CD4-positive, alpha-beta memory T cell (primary cell): ENCODE data around the gene USP6NL. TPM values are rescaled to one million over a fixed set of nuclear protein-coding genes. Genes with fewer than 3 reads are reported as not detected.
"Not testable (repeated sequence)": the region's sequence is repeated elsewhere in the genome, so short reads cannot be mapped to it uniquely, and the experiment has no call there.

Experiments
- CTCF ChIA-PET: fragments of 350-600 bp; sonication (Branson Sonifier 250); formaldehyde crosslinking; loops from one replicate; lab custom pipeline; 2021; ENCODE audit warnings: inconsistent platforms; ENCODE audit not compliant: partially characterized antibody; lab: Charles Lee
- POLR2A ChIA-PET: fragments of 350-600 bp; sonication (Branson Sonifier 250); formaldehyde crosslinking; loops from one replicate; lab custom pipeline; 2021; ENCODE audit not compliant: partially characterized antibody; lab: Charles Lee
- DNase-seq, 5 donors: peaks; one replicate each; pipeline versions ENCODE4 v3.0.0 to v3.0.0-alpha.2; 2020 to 2022; ENCODE audit warnings: mixed read lengths in 1 of 5
- H3K27ac ChIP-seq: one replicate; pipeline ENCODE4 v1.7.0; 2013; ENCODE audit warnings: low read depth, low read length
- H3K27me3 ChIP-seq: 2 replicates; pipeline ENCODE4 v1.7.0; 2013; ENCODE audit warnings: mild to moderate bottlenecking, low read length, moderate library complexity; ENCODE audit not compliant: insufficient read depth
- H3K36me3 ChIP-seq: 2 replicates; pipeline ENCODE4 v1.7.0; 2013; ENCODE audit warnings: mild to moderate bottlenecking, low read length, moderate library complexity; ENCODE audit not compliant: insufficient read depth
- H3K4me1 ChIP-seq: 2 replicates; pipeline ENCODE4 v1.7.0; 2013; ENCODE audit warnings: mild to moderate bottlenecking, low read length, moderate library complexity; ENCODE audit not compliant: insufficient read depth
- H3K4me3 ChIP-seq, 2 donors: one replicate each; pipeline ENCODE4 v1.7.0; 2013; ENCODE audit warnings: low read length in 2 of 2, mild to moderate bottlenecking in 1 of 2
- H3K9me3 ChIP-seq, 2 donors: one replicate each; pipeline ENCODE4 v1.7.0; 2013; ENCODE audit warnings: low read length in 2 of 2, control low read depth in 1 of 2; ENCODE audit not compliant: control insufficient read depth in 1 of 2
- H3K27ac Mint-ChIP-seq, 7 donors: one replicate each; pipeline ENCODE4 v1.8.0; 2020 to 2021; ENCODE audit warnings: mixed read lengths in 7 of 7, mild to moderate bottlenecking in 6 of 7, inconsistent platforms in 3 of 7, moderate library complexity in 3 of 7
- H3K27me3 Mint-ChIP-seq, 2 donors: one replicate each; pipeline ENCODE4 v1.8.0; 2020 to 2021; ENCODE audit warnings: mixed read lengths in 2 of 2
- H3K36me3 Mint-ChIP-seq, 2 donors: one replicate each; pipeline ENCODE4 v1.8.0; 2020 to 2021; ENCODE audit warnings: mixed read lengths in 2 of 2, inconsistent platforms in 1 of 2, mild to moderate bottlenecking in 1 of 2
- H3K4me1 Mint-ChIP-seq, 4 donors: one replicate each; pipeline ENCODE4 v1.8.0; 2020 to 2021; ENCODE audit warnings: mixed read lengths in 4 of 4, mild to moderate bottlenecking in 1 of 4
- H3K4me3 Mint-ChIP-seq, 8 donors: one replicate each; pipeline ENCODE4 v1.8.0; 2020 to 2021; ENCODE audit warnings: mixed read lengths in 8 of 8, mild to moderate bottlenecking in 7 of 8, moderate library complexity in 6 of 8, inconsistent platforms in 3 of 8
- H3K9me3 Mint-ChIP-seq, 8 donors: one replicate each; pipeline ENCODE4 v1.8.0; 2020 to 2021; ENCODE audit warnings: mixed read lengths in 8 of 8, mild to moderate bottlenecking in 5 of 8, inconsistent platforms in 3 of 8, moderate library complexity in 1 of 8
- intact Hi-C: fragments of 100-400 bp; cut with micrococcal nuclease; formaldehyde crosslinking; loops from one replicate; pipeline ENCODE4 v1.15.1; 2023
- polyA plus RNA-seq, 2 donors: library from polyadenylated mRNA; unstranded; fragments of 300-500 nt; fragmentation: Illumina TruSeq; gene quantifications; one replicate each; pipeline ENCODE4 v1.2.3, GENCODE V29; 2021
- total RNA-seq, 2 experiments: library from RNA; stranded (reverse); gene quantifications; one replicate each; pipeline ENCODE4 v1.2.3, GENCODE V29; 2021

Gene USP6NL
- total and polyA plus RNA-seq, 4 experiments from 2014 or later, result 2.2 to 4.8 (median 3.3) TPM

- ChIA-PET CTCF (no interaction called here), POLR2A (interaction anchor here (0.6 kb wide), 2 partner anchors 32 to 303 kb away, joined by 3 read pairs; no protein-coding TSS in a partner anchor)
- Mint-ChIP-seq H3K4me3 (peak overlapping the region; percentile 74 to 86 (median 84)), H3K27ac (peak overlapping the region in 5 of 7 donors; percentile 0 to 86 (median 39)), H3K4me1 (peaks cover 13 to 20% (median 18%) of the 10 kb centered on the region in 4 donors), H3K27me3 (no peaks in the 10 kb centered on the region), H3K9me3 (no peaks in the 10 kb centered on the region), H3K36me3 (no peaks in the 10 kb centered on the region)
- no peak overlapping the region for H3K27ac ChIP-seq
- no peaks in the 10 kb centered on the region for H3K9me3 ChIP-seq
- H3K27me3 ChIP-seq, result no peaks in the 10 kb centered on the region
- H3K36me3 ChIP-seq, result no peaks in the 10 kb centered on the region
- H3K4me1 ChIP-seq, result peaks cover 16% of the 10 kb centered on the region
- H3K4me3 ChIP-seq, result peak overlapping the region; percentile 32 to 42
- intact Hi-C loops, result no loop called here
- DNase-seq, result peak in 1 of 5 donors; percentile 26
These were observed 170.9 kb downstream of the USP6NL start for GRCh38 chr10:11440250-11441150.

GRCh38 chr10:11439523-11440053 lies 171.9 kb downstream of the USP6NL start:
- H3K27ac Mint-ChIP-seq, result no peak overlapping the region
- DNase-seq, result no peak
- H3K4me1 ChIP-seq, result peaks cover 16% of the 10 kb centered on the region
- H3K4me3 Mint-ChIP-seq, result peak overlapping the region in 5 of 8 donors; percentile 0 to 86 (median 74)
- intact Hi-C loops, result no loop called here
- H3K27me3 ChIP-seq, result no peaks in the 10 kb centered on the region
- H3K36me3 ChIP-seq, result no peaks in the 10 kb centered on the region
- peaks cover 13 to 20% (median 18%) of the 10 kb centered on the region in 4 donors for H3K4me1 Mint-ChIP-seq
- H3K27me3 Mint-ChIP-seq, result no peaks in the 10 kb centered on the region
- H3K27ac ChIP-seq, result no peak overlapping the region
- ChIA-PET CTCF (no interaction called here), POLR2A (interaction anchor here (0.6 kb wide), 2 partner anchors 31 to 302 kb away, joined by 3 read pairs; no protein-coding TSS in a partner anchor)
- no peaks in the 10 kb centered on the region for H3K36me3 Mint-ChIP-seq
- H3K9me3 Mint-ChIP-seq, result no peaks in the 10 kb centered on the region
- H3K9me3 ChIP-seq, result no peaks in the 10 kb centered on the region
- H3K4me3 ChIP-seq, result no peak overlapping the region

GRCh38 chr10:11437391-11438142 lies 173.9 kb downstream of the USP6NL start:
- POLR2A ChIA-PET, result no interaction called here
- Mint-ChIP-seq H3K27me3 (no peaks in the 10 kb centered on the region), H3K36me3 (no peaks in the 10 kb centered on the region), H3K4me1 (peaks cover 11 to 25% (median 17%) of the 10 kb centered on the region in 4 donors), H3K9me3 (no peaks in the 10 kb centered on the region), H3K4me3 (no peak overlapping the region), H3K27ac (no peak overlapping the region)
- CTCF ChIA-PET, result no interaction called here
- Histone ChIP-seq H3K4me1 (peaks cover 16% of the 10 kb centered on the region), H3K4me3 (no peak overlapping the region), H3K36me3 (no peaks in the 10 kb centered on the region), H3K9me3 (no peaks in the 10 kb centered on the region), H3K27ac (no peak overlapping the region), H3K27me3 (no peaks in the 10 kb centered on the region)
- DNase-seq, result no peak
- intact Hi-C loops, result no loop called here

- H3K36me3 ChIP-seq, DNase-seq, H3K4me3 Mint-ChIP-seq, H3K27me3 ChIP-seq, CTCF ChIA-PET, H3K9me3 Mint-ChIP-seq, H3K36me3 Mint-ChIP-seq, POLR2A ChIA-PET, H3K9me3 ChIP-seq, H3K27ac ChIP-seq, H3K27me3 Mint-ChIP-seq, H3K4me3 ChIP-seq, intact Hi-C loops: not testable (repeated sequence)
- peaks cover 16% of the 10 kb centered on the region for H3K4me1 ChIP-seq
- H3K27ac Mint-ChIP-seq, result peak overlapping the region in 2 of 7 donors; percentile 37 to 40
- H3K4me1 Mint-ChIP-seq, result peaks cover 9 to 27% (median 16%) of the 10 kb centered on the region in 4 donors
These were observed 175.0 kb downstream of the USP6NL start for GRCh38 chr10:11436445-11436844.

- Histone ChIP-seq H3K36me3 (no peaks in the 10 kb centered on the region), H3K4me3 (no peak overlapping the region), H3K9me3 (no peaks in the 10 kb centered on the region), H3K27ac (no peak overlapping the region), H3K27me3 (no peaks in the 10 kb centered on the region), H3K4me1 (peaks cover 11% of the 10 kb centered on the region)
- ChIA-PET CTCF (no interaction called here), POLR2A (no interaction called here)
- Mint-ChIP-seq H3K4me1 (peaks cover 6 to 22% (median 13%) of the 10 kb centered on the region in 4 donors), H3K27ac (no peak overlapping the region), H3K9me3 (no peaks in the 10 kb centered on the region), H3K36me3 (no peaks in the 10 kb centered on the region), H3K4me3 (no peak overlapping the region), H3K27me3 (no peaks in the 10 kb centered on the region)
- intact Hi-C loops, result no loop called here
- DNase-seq, result no peak
These were observed 175.9 kb downstream of the USP6NL start for GRCh38 chr10:11435581-11435981.

GRCh38 chr10:11434324-11434723 lies 177.1 kb downstream of the USP6NL start:
- H3K4me1 Mint-ChIP-seq, result peaks cover 0 to 9% (median 3%) of the 10 kb centered on the region in 4 donors
- intact Hi-C loops, result no loop called here
- H3K27ac ChIP-seq, result no peak overlapping the region
- no peaks in the 10 kb centered on the region for H3K36me3 ChIP-seq
- H3K27me3 ChIP-seq, result no peaks in the 10 kb centered on the region
- ChIA-PET CTCF (no interaction called here), POLR2A (no interaction called here)
- DNase-seq, result no peak
- H3K9me3 ChIP-seq, result no peaks in the 10 kb centered on the region
- no peaks in the 10 kb centered on the region for H3K4me1 ChIP-seq
- H3K27me3 Mint-ChIP-seq, result no peaks in the 10 kb centered on the region
- no peak overlapping the region for H3K27ac Mint-ChIP-seq
- peak overlapping the region in 1 of 8 donors; percentile 23 for H3K4me3 Mint-ChIP-seq
- H3K36me3 Mint-ChIP-seq, result peaks cover 0 to 3% of the 10 kb centered on the region in 2 donors
- H3K9me3 Mint-ChIP-seq, result peaks cover 0 to 6% (median 2%) of the 10 kb centered on the region in 8 donors
- no peak overlapping the region for H3K4me3 ChIP-seq

GRCh38 chr10:11433657-11434056 lies 177.8 kb downstream of the USP6NL start:
- ChIA-PET CTCF (no interaction called here), POLR2A (no interaction called here)
- intact Hi-C loops, result no loop called here
- Mint-ChIP-seq H3K27ac (no peak overlapping the region), H3K4me3 (no peak overlapping the region), H3K36me3 (peaks cover 0 to 6% of the 10 kb centered on the region in 2 donors), H3K4me1 (peaks cover 0 to 8% (median under 1%) of the 10 kb centered on the region in 4 donors), H3K9me3 (peaks cover 0 to 9% (median 2%) of the 10 kb centered on the region in 8 donors), H3K27me3 (no peaks in the 10 kb centered on the region)
- H3K4me3 ChIP-seq, result no peak overlapping the region
- no peaks in the 10 kb centered on the region for H3K4me1 ChIP-seq
- H3K36me3 ChIP-seq, result no peaks in the 10 kb centered on the region
- no peak overlapping the region for H3K27ac ChIP-seq
- no peaks in the 10 kb centered on the region for H3K9me3 ChIP-seq
- no peak for DNase-seq
- H3K27me3 ChIP-seq, result no peaks in the 10 kb centered on the region
